GM12878 (cell line): ENCODE results near the gene MYT1. TPM values are rescaled to one million over a fixed set of nuclear protein-coding genes. Genes with fewer than 3 reads are reported as not detected.

Source experiments
- ATAC-seq: fragments of 200-7000 bp; cut with Tn5 transposase; 3 replicates; pipeline ENCODE4 v1.9.1; 2020; ENCODE audit warnings: mild to moderate bottlenecking, moderate library complexity
- BruUV-seq: library from RNA; stranded (reverse); fragments of 400-500 nt; replicated peaks from 2 replicates; lab custom pipeline; 2021; lab: Mats Ljungman, UMichigan
- CTCF ChIA-PET: fragments of 300-600 bp; sonication (Branson Sonifier 250); formaldehyde crosslinking; extraction: SDS; loops from one replicate; lab custom pipeline; 2021; ENCODE audit warnings: inconsistent platforms; lab: Yijun Ruan, JAX
- POLR2A ChIA-PET: fragments of 350-600 bp; formaldehyde crosslinking; extraction: SDS; loops from one replicate; lab custom pipeline; 2021; ENCODE audit warnings: inconsistent platforms; lab: Charles Lee
- RAD21 ChIA-PET: fragments of 300-600 bp; sonication (Branson Sonifier 250); formaldehyde crosslinking; loops from one replicate; lab custom pipeline; 2023; ENCODE audit warnings: antibody characterized with exemption; ENCODE audit not compliant: unreplicated experiment; lab: Charles Lee
- SMC1A ChIA-PET: fragments of 300-600 bp; sonication (Branson Sonifier 250); formaldehyde crosslinking; loops from one replicate; lab custom pipeline; 2023; ENCODE audit not compliant: unreplicated experiment, uncharacterized antibody; lab: Charles Lee
- DNase-seq: peaks from one replicate; pipeline ENCODE4 v3.0.0-alpha.2; 2011; ENCODE audit warnings: low read depth, low spot score
- FAIRE-seq: peaks from 3 replicates; lab custom pipeline; 2011; peaks lifted over from hg19 to GRCh38; lab: Jason Lieb, UNC
- H2AFZ ChIP-seq: 2 replicates; pipeline ENCODE4 v1.6.0; 2011; ENCODE audit warnings: low read depth, low read length, control low read depth; ENCODE audit not compliant: control insufficient read depth
- H3K27ac ChIP-seq: 2 replicates; pipeline ENCODE4 v1.5.1; 2011; ENCODE audit warnings: control low read depth; ENCODE audit not compliant: control insufficient read depth, insufficient read depth
- H3K27me3 ChIP-seq, 2 experiments: replicated peaks in 1 of 2; 2 replicates each; pipeline versions ENCODE4 v1.6.0 to v1.6.1; 2011; ENCODE audit warnings: low read length in 1 of 2; ENCODE audit not compliant: control insufficient read depth in 2 of 2, insufficient read depth in 2 of 2
- H3K36me3 ChIP-seq, 2 experiments: 2 replicates each; pipeline ENCODE4 v1.5.1; 2011; ENCODE audit warnings: low read length in 1 of 2; ENCODE audit not compliant: control insufficient read depth in 2 of 2, insufficient read depth in 2 of 2
- H3K4me1 ChIP-seq: 2 replicates; pipeline ENCODE4 v1.6.1; 2011; ENCODE audit warnings: mild to moderate bottlenecking, low read length, moderate library complexity, mixed read lengths; ENCODE audit not compliant: control insufficient read depth, insufficient read depth
- H3K4me2 ChIP-seq: 2 replicates; pipeline ENCODE4 v1.6.0; 2011; ENCODE audit warnings: control low read depth; ENCODE audit not compliant: control insufficient read depth, insufficient read depth
- H3K4me3 ChIP-seq: fragments of 200-600 bp; sonication (generic); 2 replicates; pipeline ENCODE4 v1.5.1; 2016
- H3K79me2 ChIP-seq: 2 replicates; pipeline ENCODE4 v1.6.0; 2011; ENCODE audit warnings: low read length; ENCODE audit not compliant: control insufficient read depth, insufficient read depth
- H3K9ac ChIP-seq: 2 replicates; pipeline ENCODE4 v1.8.0; 2011; ENCODE audit warnings: low read length, control low read depth, mixed read lengths; ENCODE audit not compliant: control insufficient read depth, insufficient read depth
- H3K9me3 ChIP-seq: replicated peaks from 3 replicates; pipeline ENCODE4 v1.5.1; 2011; ENCODE audit warnings: mild to moderate bottlenecking, low read length; ENCODE audit not compliant: control insufficient read depth, insufficient read depth
- H4K20me1 ChIP-seq: 2 replicates; pipeline ENCODE4 v1.6.0; 2011; ENCODE audit not compliant: control insufficient read depth, insufficient read depth
- ATF7 ChIP-seq: fragments of 450-650 bp; IDR thresholded peaks from 2 replicates; pipeline ENCODE4 v1.6.1; 2016; ENCODE audit warnings: low read depth, mild to moderate bottlenecking
- CHD1 ChIP-seq: IDR thresholded peaks from 2 replicates; pipeline ENCODE4 v1.6.1; 2012; ENCODE audit warnings: low read depth, low read length, improper control_type of control experiment
- CUX1 ChIP-seq: IDR thresholded peaks from 2 replicates; pipeline ENCODE4 v1.6.1; 2012; ENCODE audit warnings: improper control_type of control experiment, low read depth, low read length; ENCODE audit not compliant: insufficient replicate concordance
- DPF2 ChIP-seq: fragments of 450-650 bp; IDR thresholded peaks from 2 replicates; pipeline ENCODE4 v1.6.1; 2017; ENCODE audit warnings: mild to moderate bottlenecking
- HDAC6 ChIP-seq: fragments of 200-600 bp; sonication (generic); IDR thresholded peaks from one replicate; pipeline ENCODE4 v1.8.0; 2017; ENCODE audit warnings: antibody characterized with exemption; ENCODE audit not compliant: unreplicated experiment
- HDGF ChIP-seq: fragments of 450-650 bp; IDR thresholded peaks from 2 replicates; pipeline ENCODE4 v1.6.1; 2016; ENCODE audit warnings: antibody characterized with exemption
- IKZF1 ChIP-seq: fragments of 450-650 bp; conservative IDR thresholded peaks from 2 replicates; pipeline ENCODE4 v1.6.1; 2017; ENCODE audit warnings: antibody characterized with exemption, mild to moderate bottlenecking
- MEF2A ChIP-seq: IDR thresholded peaks from 2 replicates; pipeline ENCODE4 v1.6.1; 2011; ENCODE audit warnings: low read depth, mild to moderate bottlenecking, low read length, moderate library complexity; ENCODE audit not compliant: insufficient read depth
- RBBP5 ChIP-seq: fragments of 200-600 bp; sonication (generic); conservative IDR thresholded peaks from 2 replicates; pipeline ENCODE4 v1.6.1; 2016
- REST ChIP-seq: IDR thresholded peaks from 2 replicates; pipeline ENCODE4 v1.6.1; 2012; ENCODE audit warnings: mild to moderate bottlenecking, low read depth, low read length
- RUNX3 ChIP-seq: IDR thresholded peaks from 2 replicates; pipeline ENCODE4 v1.6.1; 2012; ENCODE audit warnings: low read length, inconsistent platforms
- SP1 ChIP-seq: IDR thresholded peaks from one replicate; pipeline ENCODE4 v1.6.1; 2011; ENCODE audit warnings: low read depth, low read length
- SPI1 ChIP-seq: IDR thresholded peaks from 2 replicates; pipeline ENCODE4 v1.6.1; 2011; ENCODE audit warnings: low read depth, mild to moderate bottlenecking, low read length, moderate library complexity, borderline replicate concordance; ENCODE audit not compliant: insufficient read depth
- SUPT20H ChIP-seq: IDR thresholded peaks from 2 replicates; pipeline ENCODE4 v1.6.1; 2011; ENCODE audit warnings: low read depth, mild to moderate bottlenecking, low read length, moderate library complexity, borderline replicate concordance; ENCODE audit not compliant: control insufficient read depth
- WRNIP1 ChIP-seq: IDR thresholded peaks from 2 replicates; pipeline ENCODE4 v1.6.1; 2011; ENCODE audit warnings: low read depth, low read length, improper control_type of control experiment, borderline replicate concordance
- ZNF207 ChIP-seq: fragments of 450-650 bp; IDR thresholded peaks from 2 replicates; pipeline ENCODE4 v1.6.1; 2014; ENCODE audit warnings: antibody characterized with exemption, mild to moderate bottlenecking, borderline replicate concordance
- ZNF217 ChIP-seq: fragments of 450-650 bp; IDR thresholded peaks from 2 replicates; pipeline ENCODE4 v1.6.1; 2017; ENCODE audit warnings: antibody characterized with exemption, mild to moderate bottlenecking
- ZNF622 ChIP-seq: fragments of 450-650 bp; IDR thresholded peaks from 2 replicates; pipeline ENCODE4 v1.6.1; 2017; ENCODE audit warnings: mild to moderate bottlenecking, inconsistent platforms
- WGBS: methylation state at CpG from one replicate; pipeline ENCODE4 v1.1.6; 2016; ENCODE audit warnings: low lambda C conversion rate; ENCODE audit not compliant: insufficient replicate concordance, insufficient coverage; ENCODE audit errors: missing lambda C conversion rate; 5-methylcytosine and 5-hydroxymethylcytosine counted together
- in situ Hi-C: fragments of 300-500 bp; cut with MboI; formaldehyde crosslinking; loops from 9 replicates; pipeline ENCODE4 v1.14.3; 2018; ENCODE audit warnings: mixed read lengths
- intact Hi-C: fragments of 100-400 bp; cut with micrococcal nuclease; formaldehyde crosslinking; loops from one replicate; pipeline ENCODE4 v1.14.2; 2022; ENCODE audit not compliant: unreplicated experiment
- polyA plus RNA-seq, 11 experiments: library from polyadenylated mRNA; depleted of rRNA in 4 of 11; unstranded in 6 of 11; stranded (reverse) in 5 of 11; fragments of >200 nt; fragmentation: Nextera tagmentation in 4 of 11; fragmentation: Illumina TruSeq in 1 of 11; extraction: Ambion mirVana in 4 of 11; extraction: Trizol in 1 of 11; gene quantifications; 1 replicate in 1 of 11; 2 replicates in 10 of 11; pipeline versions ENCODE4 v1.2.1 to v1.2.3, GENCODE V29; 2011 to 2016; ENCODE audit warnings: inconsistent platforms in 2 of 11, missing spikeins in 2 of 11, low read depth in 1 of 11
- total RNA-seq, 4 experiments: library from RNA; depleted of rRNA in 3 of 4; stranded (reverse); fragments of >200 nt in 3 of 4; fragmentation: Illumina TruSeq in 1 of 4; extraction: Trizol in 1 of 4; gene quantifications; 2 replicates each; pipeline versions ENCODE4 v1.2.1 to v1.2.3, GENCODE V29; 2013 to 2021

The MYT1 gene
- total and polyA plus RNA-seq, 10 of the 15 experiments (the other 5 are each of a cell fraction or from before 2014, with no cell fraction given) = 0.01 to 0.10 TPM; not detected in 8

GRCh38 chr20:64189530-64189966 lies 25.3 kb downstream of the MYT1 start:
- Histone ChIP-seq H2AFZ (no peak overlapping the region), H3K9ac (no peak overlapping the region), H3K9me3 (no peaks in the 10 kb centered on the region; the same call in 2 of the 3 replicates), H3K27me3 (peaks cover 0 to 2% of the 10 kb centered on the region in 2 experiments; a peak in 3 of 4 replicates), H3K36me3 (no peaks in the 10 kb centered on the region), H3K27ac (no peak overlapping the region), H4K20me1 (no peaks in the 10 kb centered on the region), H3K4me2 (no peak overlapping the region), H3K79me2 (no peaks in the 10 kb centered on the region), H3K4me3 (no peak overlapping the region), H3K4me1 (no peaks in the 10 kb centered on the region)
- ChIA-PET CTCF (no interaction called here), SMC1A (no interaction called here), POLR2A (no interaction called here), RAD21 (no interaction called here)
- no peak for FAIRE-seq
- BruUV-seq = no TSS peak
- in situ Hi-C loops (no loop called here), intact Hi-C loops (no loop called here)
- no peak for ATAC-seq
- DNase-seq = no peak
- 16% methylated on average over 5 of the region's 5 CpGs for WGBS
- TF ChIP-seq DPF2 (no peak), RBBP5 (no peak), ATF7 (no peak), CUX1 (no peak), HDAC6 (no peak), WRNIP1 (no peak), SPI1 (no peak), HDGF (no peak), SP1 (no peak), ZNF217 (no peak), IKZF1 (no peak), SUPT20H (no peak), REST (no peak), RUNX3 (no peak), CHD1 (no peak), ZNF207 (no peak), ZNF622 (no peak), MEF2A (no peak)
